VCaP (cell line): Measurements from ENCODE around the gene WDR70.
"Not testable (repeated sequence)": the region's sequence is repeated elsewhere in the genome, so short reads cannot be mapped to it uniquely, and the experiment has no call there.

ENCODE experiments used
- H3K27ac ChIP-seq: fragments of 450-650 bp; 2 replicates; pipeline ENCODE4 v1.5.1; 2017
- TF ChIP-seq, protein P1 (sequence below): fragments of 450-650 bp; conservative IDR thresholded peaks from 2 replicates; pipeline ENCODE4 v1.5.1; 2017; ENCODE audit warnings: mild to moderate bottlenecking, moderate library complexity

WDR70 gene

DNA sequence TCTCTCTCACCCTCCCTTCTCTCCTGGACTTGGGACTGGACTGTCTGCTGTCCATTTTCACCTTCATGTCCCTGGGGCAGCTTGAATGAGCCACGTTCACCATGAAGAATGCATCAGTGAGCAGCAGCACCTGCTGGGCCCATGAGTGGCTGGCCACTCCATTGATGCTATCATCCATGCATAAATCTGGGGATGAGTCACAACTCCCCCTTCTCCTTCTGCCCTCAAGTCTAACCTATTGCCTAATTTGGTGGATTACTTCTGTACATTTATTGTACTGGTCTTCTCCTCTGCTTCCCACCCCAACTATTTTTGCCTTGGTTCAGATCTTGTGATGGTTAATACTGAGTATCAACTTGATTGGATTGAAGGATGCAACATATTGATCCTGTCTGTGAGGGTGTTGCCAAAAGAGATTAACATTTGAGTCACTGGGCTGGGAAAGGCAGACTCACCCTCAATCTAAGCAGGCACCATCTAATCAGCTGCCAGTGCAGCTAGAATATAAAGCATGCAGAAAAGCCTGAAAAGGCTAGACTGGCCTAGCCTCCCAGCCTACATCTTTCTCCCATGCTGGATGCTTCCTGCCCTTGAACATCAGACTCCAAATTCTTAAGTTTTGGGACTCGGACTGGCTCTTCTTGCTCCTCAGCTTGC lies 414.0 kb downstream of the WDR70 start:
- H3K27ac ChIP-seq, result no peak overlapping the region
- TF ChIP-seq, protein P1, sequence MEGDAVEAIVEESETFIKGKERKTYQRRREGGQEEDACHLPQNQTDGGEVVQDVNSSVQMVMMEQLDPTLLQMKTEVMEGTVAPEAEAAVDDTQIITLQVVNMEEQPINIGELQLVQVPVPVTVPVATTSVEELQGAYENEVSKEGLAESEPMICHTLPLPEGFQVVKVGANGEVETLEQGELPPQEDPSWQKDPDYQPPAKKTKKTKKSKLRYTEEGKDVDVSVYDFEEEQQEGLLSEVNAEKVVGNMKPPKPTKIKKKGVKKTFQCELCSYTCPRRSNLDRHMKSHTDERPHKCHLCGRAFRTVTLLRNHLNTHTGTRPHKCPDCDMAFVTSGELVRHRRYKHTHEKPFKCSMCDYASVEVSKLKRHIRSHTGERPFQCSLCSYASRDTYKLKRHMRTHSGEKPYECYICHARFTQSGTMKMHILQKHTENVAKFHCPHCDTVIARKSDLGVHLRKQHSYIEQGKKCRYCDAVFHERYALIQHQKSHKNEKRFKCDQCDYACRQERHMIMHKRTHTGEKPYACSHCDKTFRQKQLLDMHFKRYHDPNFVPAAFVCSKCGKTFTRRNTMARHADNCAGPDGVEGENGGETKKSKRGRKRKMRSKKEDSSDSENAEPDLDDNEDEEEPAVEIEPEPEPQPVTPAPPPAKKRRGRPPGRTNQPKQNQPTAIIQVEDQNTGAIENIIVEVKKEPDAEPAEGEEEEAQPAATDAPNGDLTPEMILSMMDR, result no peak

- H3K27ac ChIP-seq, result not testable (repeated sequence)
These were observed 416.2 kb downstream of the WDR70 start for GRCh38 chr5:37795292-37795691.

DNA sequence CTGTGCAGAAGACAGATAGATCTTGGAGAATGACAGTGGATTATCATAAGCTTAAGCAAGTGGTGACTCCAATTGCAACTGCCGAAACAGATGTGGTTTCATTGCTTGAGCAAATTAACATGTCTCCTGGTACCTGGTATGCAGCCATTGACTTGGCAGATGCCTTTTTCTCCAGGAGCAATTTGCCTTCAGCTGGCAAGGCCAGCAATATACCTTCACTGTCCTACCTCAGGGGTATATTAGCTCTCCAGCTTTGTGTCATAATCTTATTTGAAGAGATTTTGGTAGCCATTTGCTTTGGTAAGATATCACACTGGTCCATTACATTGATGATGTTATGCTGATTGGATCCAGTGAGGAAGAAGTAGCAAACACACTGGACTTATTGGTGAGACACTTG lies 417.3 kb downstream of the WDR70 start:
- not testable (repeated sequence) for H3K27ac ChIP-seq

GRCh38 chr5:37799865-37800421 lies 420.8 kb downstream of the WDR70 start:
- TF ChIP-seq, protein P1, result no peak
- no peak overlapping the region for H3K27ac ChIP-seq

DNA sequence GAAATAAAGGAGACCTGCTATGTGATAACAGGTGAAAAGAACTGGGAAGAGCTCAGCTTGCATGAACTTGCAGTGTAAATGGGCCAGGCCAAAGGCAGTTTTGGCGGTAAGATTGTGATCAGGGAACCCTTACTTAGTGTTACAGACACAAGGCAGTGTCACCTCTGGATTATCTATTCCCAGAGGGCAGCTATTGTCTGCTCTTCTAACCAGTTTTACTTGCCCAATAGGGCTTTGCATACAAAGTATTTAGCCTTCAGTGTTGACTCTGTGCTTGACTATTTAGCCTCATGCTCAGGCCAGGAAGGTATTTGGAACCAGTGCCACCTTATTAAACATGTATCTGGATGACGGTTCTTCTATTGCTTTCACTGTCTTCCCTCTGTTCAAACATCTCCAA lies 422.4 kb downstream of the WDR70 start:
- H3K27ac ChIP-seq, result no peak overlapping the region
- TF ChIP-seq, protein P1, result no peak
